ENCODE measurements around the gene TIMM44.

The TIMM44 gene

GRCh38 chr19:7943444-7944176 is at the start of gene TIMM44:
TSS of gene TIMM44 (minus strand) at chr19:7943666. CDS start at chr19:7943651, 15 bp downstream.
- POLR2A ChIA-PET: interaction anchor here (0.6 to 2.5 kb wide), 11 partner anchors 8 to 447 kb away, joined by 3 to 18 read pairs (median 5); partner anchors contain the start of genes MAP2K7, PNPLA6, RAB11B and SNAPC2
- CTCF ChIA-PET: interaction anchor here (0.7 to 6.9 kb wide), 41 partner anchors 8 to 550 kb away, joined by 3 to 90 read pairs (median 6); partner anchors contain the start of genes CCL25, CTXN1, ELAVL1 and MAP2K7
- no peak for TF ChIP-seq CTCF (IDR thresholded peaks at IDR 0.05; ENCODE audit: control extremely low read depth, extremely low read depth, low read depth, missing control alignments)
- DNase-seq (ENCODE audit: extremely low spot score): peak; percentile 99

- DNase-seq (ENCODE audit: extremely low spot score): no peak
- CTCF ChIA-PET: interaction anchor here (2.9 kb wide), 1 partner anchor 10 kb away, joined by 10 read pairs; no protein-coding TSS in a partner anchor
These were observed 49.1 kb upstream of the TIMM44 start for GRCh38 chr19:7992575-7992974.

GRCh38 chr19:7989071-7989575 is 45.7 kb upstream of the TIMM44 start:
- ChIA-PET CTCF (interaction anchor here (0.9 to 2.5 kb wide), 2 partner anchors 13 to 45 kb away, joined by 5 to 15 read pairs; no protein-coding TSS in a partner anchor), POLR2A (interaction anchor here (0.9 kb wide), 1 partner anchor 76 kb away, joined by 3 read pairs; no protein-coding TSS in a partner anchor)
- no peak for DNase-seq (ENCODE audit: extremely low spot score)
- TF ChIP-seq CTCF (IDR thresholded peaks at IDR 0.05; ENCODE audit: control extremely low read depth, extremely low read depth, low read depth, missing control alignments): no peak

More at GRCh38 chr19:7992575-7992974, 49.1 kb upstream of the TIMM44 start:
- POLR2A ChIA-PET: no interaction called here
- TF ChIP-seq CTCF (IDR thresholded peaks at IDR 0.05; ENCODE audit: control extremely low read depth, extremely low read depth, low read depth, missing control alignments): no peak

- DNase-seq (ENCODE audit: extremely low spot score): no peak
- CTCF ChIA-PET: interaction anchor here (0.6 to 2.5 kb wide), 2 partner anchors 14 to 44 kb away, joined by 3 to 15 read pairs; no protein-coding TSS in a partner anchor
- POLR2A ChIA-PET: interaction anchor here (0.9 kb wide), 1 partner anchor 75 kb away, joined by 3 read pairs; no protein-coding TSS in a partner anchor
- TF ChIP-seq CTCF (IDR thresholded peaks at IDR 0.05; ENCODE audit: control extremely low read depth, extremely low read depth, low read depth, missing control alignments): no peak
These were observed 44.8 kb upstream of the TIMM44 start for GRCh38 chr19:7988307-7988706.

GRCh38 chr19:7987114-7987768 is 43.8 kb upstream of the TIMM44 start:
- no peak for TF ChIP-seq CTCF (IDR thresholded peaks at IDR 0.05; ENCODE audit: control extremely low read depth, extremely low read depth, low read depth, missing control alignments)
- ChIA-PET POLR2A (no interaction called here), CTCF (interaction anchor here (2.5 kb wide), 1 partner anchor 15 kb away, joined by 15 read pairs; no protein-coding TSS in a partner anchor)
- DNase-seq (ENCODE audit: extremely low spot score): no peak
